ENCODE measurements around the gene PCNX3.

PCNX3 gene

DNA sequence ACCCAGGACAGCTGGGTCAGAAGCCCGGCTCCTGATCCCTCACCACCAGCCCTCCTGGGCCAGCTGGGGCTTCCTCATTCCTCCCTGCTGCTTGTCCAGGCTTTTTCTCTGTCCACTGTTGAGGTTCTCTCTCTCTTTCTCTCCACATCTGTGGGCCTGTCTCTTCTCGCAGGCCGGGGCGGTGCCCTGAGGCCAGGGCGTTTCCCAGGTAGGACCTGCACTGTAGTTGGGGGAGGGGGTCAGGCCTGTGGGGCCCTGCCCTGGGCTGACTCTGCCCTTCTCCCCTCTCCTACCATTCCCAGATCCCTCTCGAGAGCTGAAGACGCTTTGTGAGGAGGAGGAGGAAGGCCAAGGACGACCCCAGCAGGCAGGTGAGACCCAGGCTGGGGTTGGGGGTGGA, 34.8 kb upstream of the PCNX3 start:
- no peak for DNase-seq (ENCODE audit: low read depth)
- TF ChIP-seq, protein P1, sequence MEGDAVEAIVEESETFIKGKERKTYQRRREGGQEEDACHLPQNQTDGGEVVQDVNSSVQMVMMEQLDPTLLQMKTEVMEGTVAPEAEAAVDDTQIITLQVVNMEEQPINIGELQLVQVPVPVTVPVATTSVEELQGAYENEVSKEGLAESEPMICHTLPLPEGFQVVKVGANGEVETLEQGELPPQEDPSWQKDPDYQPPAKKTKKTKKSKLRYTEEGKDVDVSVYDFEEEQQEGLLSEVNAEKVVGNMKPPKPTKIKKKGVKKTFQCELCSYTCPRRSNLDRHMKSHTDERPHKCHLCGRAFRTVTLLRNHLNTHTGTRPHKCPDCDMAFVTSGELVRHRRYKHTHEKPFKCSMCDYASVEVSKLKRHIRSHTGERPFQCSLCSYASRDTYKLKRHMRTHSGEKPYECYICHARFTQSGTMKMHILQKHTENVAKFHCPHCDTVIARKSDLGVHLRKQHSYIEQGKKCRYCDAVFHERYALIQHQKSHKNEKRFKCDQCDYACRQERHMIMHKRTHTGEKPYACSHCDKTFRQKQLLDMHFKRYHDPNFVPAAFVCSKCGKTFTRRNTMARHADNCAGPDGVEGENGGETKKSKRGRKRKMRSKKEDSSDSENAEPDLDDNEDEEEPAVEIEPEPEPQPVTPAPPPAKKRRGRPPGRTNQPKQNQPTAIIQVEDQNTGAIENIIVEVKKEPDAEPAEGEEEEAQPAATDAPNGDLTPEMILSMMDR (IDR thresholded peaks at IDR 0.05; ENCODE audit: low read depth, low read length, missing control alignments): no peak
- no peak overlapping the region for H3K4me3 ChIP-seq (ENCODE audit: low read depth, low read length)

DNA sequence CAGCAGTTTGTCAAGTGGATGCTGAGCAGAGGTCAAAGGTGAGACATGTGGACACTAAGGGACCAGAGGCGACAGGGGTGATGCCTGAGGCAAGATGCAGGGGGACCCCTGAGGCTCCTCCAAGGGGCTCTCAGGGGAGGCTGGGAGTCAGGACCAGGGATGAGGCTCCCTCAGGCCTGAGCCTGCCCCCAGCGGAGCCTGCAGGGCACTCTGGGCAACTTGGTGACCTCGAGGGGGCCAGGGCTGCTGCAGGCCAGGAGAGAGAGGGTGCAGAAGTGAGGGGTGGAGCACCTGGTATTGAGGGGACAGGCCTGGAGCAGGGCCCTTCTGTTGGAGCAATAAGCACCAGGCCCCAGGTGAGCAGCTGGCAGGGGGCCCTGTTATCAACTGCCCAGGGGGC, 33.6 kb upstream of the PCNX3 start:
- TF ChIP-seq, protein P1 (IDR thresholded peaks at IDR 0.05; ENCODE audit: low read depth, low read length, missing control alignments): no peak
- H3K4me3 ChIP-seq (ENCODE audit: low read depth, low read length): no peak overlapping the region
- no peak for DNase-seq (ENCODE audit: low read depth)

DNA sequence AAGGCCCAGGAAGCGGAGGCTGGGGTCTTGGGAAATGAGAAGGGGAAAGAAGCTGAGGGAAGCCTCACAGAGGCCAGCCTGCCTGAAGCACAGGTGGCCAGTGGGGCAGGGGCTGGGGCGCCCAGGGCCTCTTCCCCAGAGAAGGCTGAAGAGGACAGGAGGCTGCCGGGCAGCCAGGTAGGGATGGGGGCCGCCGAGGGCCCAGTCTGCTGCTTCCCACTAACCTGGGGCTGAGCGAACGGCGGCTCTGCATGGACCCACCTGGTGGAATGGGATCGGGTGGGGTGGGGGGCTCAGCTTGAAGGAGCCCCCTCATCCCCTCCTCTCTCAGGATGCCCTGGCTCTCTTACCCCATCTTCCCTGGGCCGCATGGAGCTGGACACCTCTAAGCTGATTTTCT, 32.0 kb upstream of the PCNX3 start:
- no peak overlapping the region for H3K4me3 ChIP-seq (ENCODE audit: low read depth, low read length)
- no peak for DNase-seq (ENCODE audit: low read depth)
- TF ChIP-seq, protein P1 (IDR thresholded peaks at IDR 0.05; ENCODE audit: low read depth, low read length, missing control alignments): no peak

DNA sequence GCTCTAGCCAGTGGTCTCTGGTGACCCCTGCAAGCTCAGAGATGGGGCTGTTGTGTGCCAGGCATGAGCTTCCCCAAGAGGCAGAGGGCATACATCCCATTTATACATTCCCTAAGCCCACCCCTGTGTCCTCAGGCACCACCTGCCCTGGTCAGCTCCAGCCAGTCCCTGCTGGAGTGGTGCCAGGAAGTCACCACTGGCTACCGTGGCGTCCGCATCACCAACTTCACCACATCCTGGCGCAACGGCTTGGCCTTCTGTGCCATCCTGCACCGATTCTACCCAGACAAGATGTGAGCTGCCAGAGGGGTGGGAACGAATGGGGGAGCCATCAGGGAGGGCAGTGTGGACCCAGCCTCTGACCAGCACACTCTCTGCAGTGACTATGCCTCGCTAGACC, 31.5 kb upstream of the PCNX3 start:
- TF ChIP-seq, protein P1 (IDR thresholded peaks at IDR 0.05; ENCODE audit: low read depth, low read length, missing control alignments): no peak
- no peak overlapping the region for H3K4me3 ChIP-seq (ENCODE audit: low read depth, low read length)
- no peak for DNase-seq (ENCODE audit: low read depth)

DNA sequence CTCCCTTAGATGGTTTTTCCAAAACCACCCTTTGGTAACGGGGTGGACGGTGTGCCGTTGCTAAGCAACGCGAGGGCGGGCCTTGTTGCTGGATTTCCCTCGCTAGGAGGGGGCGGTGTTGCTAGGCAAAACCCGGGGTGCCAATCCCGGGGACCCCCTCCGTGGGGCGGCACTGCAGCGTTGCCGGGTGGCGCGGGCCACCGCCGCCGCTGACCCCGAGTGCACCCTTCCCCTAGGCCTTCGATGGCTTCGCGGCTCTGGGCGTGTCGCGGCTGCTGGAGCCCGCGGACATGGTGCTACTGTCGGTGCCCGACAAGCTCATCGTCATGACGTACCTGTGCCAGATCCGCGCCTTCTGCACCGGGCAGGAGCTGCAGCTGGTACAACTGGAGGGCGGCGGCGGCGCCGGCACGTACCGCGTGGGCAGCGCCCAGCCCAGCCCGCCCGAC, 30.8 kb upstream of the PCNX3 start:
- no peak overlapping the region for H3K4me3 ChIP-seq (ENCODE audit: low read depth, low read length)
- TF ChIP-seq, protein P1 (IDR thresholded peaks at IDR 0.05; ENCODE audit: low read depth, low read length, missing control alignments): no peak
- no peak for DNase-seq (ENCODE audit: low read depth)

DNA sequence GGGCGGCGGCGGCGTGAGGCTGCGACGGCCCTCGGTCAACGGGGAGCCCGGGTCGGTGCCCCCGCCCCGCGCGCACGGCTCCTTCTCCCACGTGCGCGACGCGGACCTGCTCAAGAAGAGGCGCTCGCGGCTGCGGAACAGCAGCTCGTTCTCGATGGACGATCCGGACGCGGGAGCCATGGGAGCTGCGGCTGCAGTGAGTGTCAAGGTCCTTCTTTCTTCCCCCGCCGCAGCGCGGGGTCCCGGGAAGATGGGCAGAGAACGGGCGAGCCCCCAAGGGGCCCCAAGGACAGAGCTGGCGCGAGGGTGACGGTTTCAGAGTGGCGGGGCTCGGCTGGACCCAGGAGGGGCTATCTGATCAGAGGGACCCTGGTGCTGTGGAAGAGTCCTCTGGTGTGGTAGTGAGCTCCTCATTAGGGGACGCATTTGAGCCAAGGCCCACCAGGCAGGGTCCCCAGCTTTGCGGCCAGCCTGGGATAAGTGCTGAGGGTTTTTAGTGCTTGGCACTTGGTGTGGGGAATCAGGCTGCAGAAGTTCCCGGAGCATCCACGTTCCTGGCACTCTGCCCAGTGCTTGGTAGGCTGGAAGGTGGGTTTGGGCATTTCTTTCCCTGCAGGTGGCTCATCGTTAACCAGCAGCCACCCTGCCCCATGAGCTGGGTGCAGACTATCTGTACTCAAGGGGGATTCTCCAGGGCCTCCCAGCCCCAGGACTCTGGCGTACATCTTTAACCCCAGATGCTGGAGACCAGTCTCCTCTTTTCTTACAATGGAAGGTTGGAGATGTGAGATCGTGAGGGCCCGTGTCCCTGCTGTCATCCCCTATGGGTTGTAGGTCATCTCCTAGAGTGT, 30.0 kb upstream of the PCNX3 start:
- no peak for DNase-seq (ENCODE audit: low read depth)
- TF ChIP-seq, protein P1 (IDR thresholded peaks at IDR 0.05; ENCODE audit: low read depth, low read length, missing control alignments): no peak
- H3K4me3 ChIP-seq (ENCODE audit: low read depth, low read length): no peak overlapping the region

DNA sequence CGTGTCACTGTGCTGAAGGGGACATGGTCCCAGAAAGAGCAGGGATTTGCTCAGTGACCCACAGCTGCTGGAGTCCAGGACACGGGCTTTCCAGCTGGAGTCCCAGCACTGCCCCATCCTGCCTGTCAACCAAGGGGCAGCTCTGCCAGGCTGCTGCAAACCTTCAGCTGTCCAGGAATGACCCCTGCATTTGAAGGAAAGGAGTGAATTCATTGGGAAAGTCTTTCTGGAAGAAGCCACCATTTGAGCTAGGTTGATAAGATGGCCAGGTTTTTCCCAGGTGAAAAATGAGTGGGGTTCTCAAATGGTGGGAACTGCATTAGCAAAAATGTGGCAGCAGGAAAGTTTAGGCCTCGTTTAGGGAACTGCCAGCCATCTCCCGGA, 29.3 kb upstream of the PCNX3 start:
- H3K4me3 ChIP-seq (ENCODE audit: low read depth, low read length): no peak overlapping the region
- DNase-seq (ENCODE audit: low read depth): no peak

More for the DNA sequence above, 29.3 kb upstream of the PCNX3 start:
- TF ChIP-seq, protein P1 (IDR thresholded peaks at IDR 0.05; ENCODE audit: low read depth, low read length, missing control alignments): no peak

All from GM12864 (cell line).